ENCODE data around the gene SSX4B. TPM values are rescaled to one million over a fixed set of nuclear protein-coding genes. Genes with fewer than 3 reads are reported as not detected.
"Not testable (repeated sequence)": the region's sequence is repeated elsewhere in the genome, so short reads cannot be mapped to it uniquely, and the experiment has no call there.

The SSX4B gene, protein sequence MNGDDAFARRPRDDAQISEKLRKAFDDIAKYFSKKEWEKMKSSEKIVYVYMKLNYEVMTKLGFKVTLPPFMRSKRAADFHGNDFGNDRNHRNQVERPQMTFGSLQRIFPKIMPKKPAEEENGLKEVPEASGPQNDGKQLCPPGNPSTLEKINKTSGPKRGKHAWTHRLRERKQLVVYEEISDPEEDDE
- not detected in 2 replicates for total RNA-seq (2014; rRNA removed)
- not detected for polyA plus RNA-seq (2012)

DNA sequence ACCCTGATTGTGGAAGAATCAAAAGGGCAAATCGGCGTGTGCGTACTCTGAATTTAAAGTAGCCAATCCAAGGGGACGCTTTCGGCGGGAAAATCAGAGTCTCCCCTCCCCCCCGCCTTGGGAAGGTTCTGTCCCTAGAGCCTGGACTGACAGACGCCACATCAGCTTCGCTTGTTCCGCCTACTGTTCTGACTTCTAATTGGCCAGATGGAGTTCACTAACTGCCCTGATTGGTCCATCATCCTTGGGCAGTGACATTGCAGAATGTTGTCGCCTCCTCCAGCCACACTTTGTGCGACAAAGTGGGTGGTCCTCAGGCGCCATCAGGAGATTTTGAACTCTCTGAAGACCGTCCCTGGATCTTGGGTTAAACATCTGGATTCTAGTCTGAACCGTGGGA is at the start of gene SSX4B:
Gene SSX4B (minus strand): TSS at position 101 of the 400 bp plus-strand sequence. CDS start 588 bp downstream, outside the sequence.
- DNase-seq (ENCODE audit: low read depth) = not testable (repeated sequence)

DNA sequence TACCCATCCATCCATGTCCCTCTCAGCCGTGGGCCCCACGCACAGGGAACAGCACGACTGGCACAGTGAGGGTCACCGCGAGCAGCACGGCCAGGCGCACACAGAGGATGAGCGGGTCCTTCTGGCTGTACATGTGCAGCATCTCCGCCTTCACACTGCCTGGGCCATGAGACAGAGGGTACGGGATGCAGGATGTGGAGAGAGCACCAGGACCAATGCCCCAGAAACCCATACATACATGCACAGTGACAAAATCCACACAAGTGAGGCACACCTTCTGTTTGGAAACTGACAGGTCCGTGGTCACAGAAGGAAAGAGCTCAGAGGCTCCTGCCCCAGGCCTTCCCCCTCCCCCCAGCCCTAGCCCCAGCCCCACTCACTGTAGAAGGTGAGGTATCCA is 48.8 kb upstream of the SSX4B start:
- DNase-seq (ENCODE audit: low read depth) = no peak

DNA sequence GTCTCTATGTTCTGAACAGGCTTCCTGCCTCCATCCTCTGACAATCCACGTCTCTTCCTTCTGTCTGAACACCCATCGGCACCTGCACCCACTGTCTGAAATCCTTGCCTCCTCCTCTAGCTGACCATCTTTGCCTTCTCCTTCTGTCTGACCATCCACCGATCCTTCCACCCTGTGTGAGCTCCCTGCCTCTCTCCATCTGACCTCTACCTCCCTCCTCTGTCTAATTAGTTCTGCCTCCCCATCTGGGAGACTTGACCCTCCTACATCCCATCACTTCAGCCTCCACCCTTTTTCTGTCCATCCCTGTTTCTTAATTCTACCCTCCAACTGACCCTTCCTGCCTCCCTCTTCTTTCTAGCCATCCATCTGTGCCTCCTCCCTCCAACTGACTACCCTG is 48.3 kb upstream of the SSX4B start:
- no peak for DNase-seq (ENCODE audit: low read depth)

DNA sequence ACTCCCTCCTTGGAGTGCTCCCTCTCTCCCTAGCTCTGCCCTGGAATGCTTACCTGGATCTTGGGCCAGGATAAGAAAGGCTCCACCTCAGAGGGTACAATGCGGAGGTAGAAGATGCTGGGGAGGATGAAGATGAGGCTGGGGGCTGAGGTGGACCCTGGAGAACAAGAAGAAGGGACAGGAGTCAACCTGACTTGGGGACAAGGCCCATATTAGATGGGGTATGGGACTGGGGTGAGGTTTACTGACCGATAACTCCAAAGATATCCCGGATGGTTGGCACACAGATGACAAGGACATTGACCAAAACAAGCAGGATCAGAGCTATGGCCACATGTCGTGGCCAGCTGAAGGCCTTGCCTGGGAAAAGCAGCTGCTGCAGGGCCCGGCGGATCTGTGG is 47.7 kb upstream of the SSX4B start:
- DNase-seq (ENCODE audit: low read depth) = no peak

DNA sequence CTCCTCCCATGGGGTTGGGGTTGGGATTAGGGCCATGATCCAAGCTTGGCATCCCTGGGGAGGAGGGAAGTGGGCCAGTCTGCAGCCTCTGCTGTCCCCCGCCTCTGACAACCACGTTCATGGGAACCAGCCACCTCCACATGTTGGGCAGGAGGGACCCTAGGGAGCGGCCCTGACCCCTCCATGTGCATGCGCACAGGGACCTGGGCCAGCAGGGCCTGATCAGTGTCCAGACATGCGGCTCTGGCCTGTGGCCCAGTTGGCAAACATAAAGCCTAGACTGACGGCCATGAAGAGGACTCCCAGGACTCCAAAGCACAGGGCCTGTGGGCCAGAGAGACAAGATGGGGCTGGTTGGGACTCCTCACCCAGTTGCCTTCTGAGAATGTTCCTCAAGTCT is 47.0 kb upstream of the SSX4B start:
- DNase-seq (ENCODE audit: low read depth) = no peak

DNA sequence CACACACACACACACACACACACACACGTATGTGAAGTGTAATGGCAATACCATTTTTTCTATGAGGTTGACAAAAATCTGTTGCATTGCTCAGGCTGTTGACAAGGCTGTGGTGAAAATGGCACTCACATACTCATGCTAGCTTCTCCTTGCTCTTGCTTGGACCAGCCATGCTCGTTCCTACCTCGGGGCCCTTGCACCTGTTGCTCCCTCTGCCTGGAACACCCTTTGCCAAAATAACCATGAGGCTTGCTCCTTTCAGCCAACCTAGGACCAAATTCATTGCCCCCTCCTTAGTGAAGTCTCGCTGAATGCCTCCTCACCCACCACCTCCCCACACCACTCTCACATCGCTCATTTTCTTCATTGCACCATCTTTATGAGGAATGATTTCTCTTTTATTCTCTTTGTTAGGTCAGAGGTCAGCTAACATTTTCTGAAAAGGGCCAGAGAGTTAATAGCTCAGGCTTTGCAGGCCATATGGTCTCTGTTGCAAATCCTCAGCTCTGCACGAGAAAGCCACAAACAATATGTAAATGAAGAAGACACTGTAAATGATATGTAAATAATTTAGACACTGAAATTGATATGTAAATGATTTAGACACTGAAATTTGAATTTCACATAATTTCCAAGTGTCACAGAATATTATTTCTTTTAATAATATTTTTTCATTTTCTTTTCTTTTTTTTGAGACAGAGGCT is 45.0 kb upstream of the SSX4B start:
- no peak for DNase-seq (ENCODE audit: low read depth)

DNA sequence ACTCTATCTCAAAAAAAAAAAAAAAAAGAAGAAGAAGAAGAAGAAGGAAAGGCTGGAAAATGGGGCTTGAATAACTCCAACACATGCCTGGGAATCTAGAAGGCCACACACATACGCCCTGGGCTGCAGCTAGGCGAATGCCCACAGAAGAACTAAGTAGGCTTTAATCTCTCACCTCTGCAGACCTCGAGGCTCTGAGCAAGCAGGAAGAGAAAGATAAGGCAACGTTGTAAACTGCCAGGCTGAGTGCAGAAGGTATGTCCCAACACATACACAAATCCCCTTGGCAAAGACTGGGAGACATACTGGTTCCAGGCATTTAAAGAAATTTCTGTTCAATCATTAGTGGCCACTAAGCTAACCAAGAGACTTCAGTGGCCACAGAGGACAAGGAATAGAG is 39.9 kb upstream of the SSX4B start:
- DNase-seq (ENCODE audit: low read depth) = no peak

DNA sequence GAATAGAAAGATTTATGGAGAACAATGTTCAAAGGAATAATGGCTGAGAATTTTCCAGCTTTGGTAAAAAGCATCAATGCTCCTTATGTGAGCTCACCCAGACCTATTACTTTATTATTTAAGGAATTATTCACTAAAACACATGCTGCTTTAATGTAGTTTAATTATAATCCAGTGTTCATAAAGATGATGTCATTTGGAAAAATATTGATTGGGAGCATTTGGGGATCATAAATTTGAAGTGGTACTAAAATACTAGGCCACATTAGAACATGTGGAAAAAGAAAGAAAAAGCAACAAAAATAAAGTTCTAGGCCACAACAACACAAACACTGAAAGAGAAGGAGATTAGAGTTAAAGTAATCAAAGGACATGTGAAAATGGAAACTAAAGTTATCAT is 38.3 kb upstream of the SSX4B start:
- DNase-seq (ENCODE audit: low read depth) = no peak

DNA sequence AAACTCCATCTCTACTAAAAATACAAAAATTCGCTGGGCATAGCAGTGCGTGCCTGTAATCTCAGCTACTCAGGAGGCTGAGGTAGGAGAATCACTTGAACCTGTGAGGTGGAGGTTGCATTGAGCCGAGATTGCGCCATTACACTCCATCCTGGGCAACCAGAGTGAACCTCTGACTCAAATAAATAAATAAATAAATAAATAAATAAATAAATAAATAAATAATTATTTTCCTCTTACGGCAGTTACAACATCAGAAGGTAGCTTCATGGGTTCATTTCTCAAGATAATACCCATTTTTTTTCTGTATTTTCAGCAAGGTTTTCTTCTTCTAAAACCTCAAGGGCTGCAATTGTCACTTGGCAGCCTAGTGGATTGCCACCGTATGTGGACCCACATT is 35.4 kb upstream of the SSX4B start:
- not testable (repeated sequence) for DNase-seq (ENCODE audit: low read depth)

DNA sequence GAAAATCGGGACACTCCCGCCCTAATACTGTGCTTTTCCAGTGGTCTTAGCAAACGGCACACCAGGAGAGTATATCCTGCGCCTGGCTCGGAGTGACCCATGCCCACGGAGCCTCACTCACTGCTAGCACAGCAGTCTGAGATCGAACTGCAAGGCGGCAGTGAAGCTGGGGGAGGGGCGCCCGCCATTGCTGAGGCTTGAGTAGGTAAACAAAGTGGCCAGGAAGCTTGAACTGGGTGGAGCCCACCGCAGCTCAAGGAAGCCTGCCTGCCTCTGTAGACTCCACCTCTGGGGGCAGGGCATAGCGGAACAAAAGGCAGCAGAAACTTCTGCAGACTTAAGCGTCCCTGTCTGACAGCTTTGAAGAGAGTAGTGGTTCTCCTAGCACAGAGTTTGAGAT is 22.0 kb upstream of the SSX4B start:
- DNase-seq (ENCODE audit: low read depth) = not testable (repeated sequence)

DNA sequence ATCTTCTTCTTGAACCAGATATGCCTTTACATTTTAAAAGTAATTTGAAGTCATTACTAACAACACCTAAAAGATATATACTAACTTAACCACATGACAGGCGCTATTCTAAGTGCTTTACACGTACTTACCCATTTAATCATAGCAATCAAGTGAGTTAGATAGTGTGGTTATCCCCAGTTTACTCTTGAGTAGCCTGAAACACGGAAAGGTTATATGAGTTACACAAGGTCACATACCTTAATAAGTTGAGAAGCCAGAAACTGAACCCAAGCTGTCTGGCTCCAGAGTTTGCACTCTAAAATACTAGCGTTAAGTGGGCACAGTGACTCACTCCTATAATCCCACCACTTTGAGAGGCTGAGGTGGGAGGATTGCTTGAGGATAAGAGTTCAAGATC is 18.4 kb upstream of the SSX4B start:
- DNase-seq (ENCODE audit: low read depth) = peak; percentile 19

DNA sequence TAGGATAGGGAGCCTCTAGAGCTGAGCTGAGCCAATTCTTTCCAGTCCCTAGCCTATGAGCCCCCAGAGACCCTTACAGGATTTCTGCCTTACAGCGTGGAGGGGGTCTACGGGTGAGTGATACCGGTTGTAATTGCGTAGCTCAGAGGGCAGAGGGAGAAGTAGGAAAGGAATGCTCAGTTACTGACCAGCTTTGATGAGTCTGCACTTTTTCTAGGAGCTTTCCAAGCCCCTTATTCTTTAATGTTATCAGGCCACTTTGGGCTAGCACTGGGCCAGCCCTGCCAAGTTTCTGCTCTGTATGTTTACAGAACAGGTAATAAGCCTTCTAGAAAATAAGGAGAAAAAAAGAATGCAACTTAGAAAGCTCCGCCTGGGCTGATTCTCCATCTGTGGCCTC is 17.8 kb upstream of the SSX4B start:
- not testable (repeated sequence) for DNase-seq (ENCODE audit: low read depth)

DNA sequence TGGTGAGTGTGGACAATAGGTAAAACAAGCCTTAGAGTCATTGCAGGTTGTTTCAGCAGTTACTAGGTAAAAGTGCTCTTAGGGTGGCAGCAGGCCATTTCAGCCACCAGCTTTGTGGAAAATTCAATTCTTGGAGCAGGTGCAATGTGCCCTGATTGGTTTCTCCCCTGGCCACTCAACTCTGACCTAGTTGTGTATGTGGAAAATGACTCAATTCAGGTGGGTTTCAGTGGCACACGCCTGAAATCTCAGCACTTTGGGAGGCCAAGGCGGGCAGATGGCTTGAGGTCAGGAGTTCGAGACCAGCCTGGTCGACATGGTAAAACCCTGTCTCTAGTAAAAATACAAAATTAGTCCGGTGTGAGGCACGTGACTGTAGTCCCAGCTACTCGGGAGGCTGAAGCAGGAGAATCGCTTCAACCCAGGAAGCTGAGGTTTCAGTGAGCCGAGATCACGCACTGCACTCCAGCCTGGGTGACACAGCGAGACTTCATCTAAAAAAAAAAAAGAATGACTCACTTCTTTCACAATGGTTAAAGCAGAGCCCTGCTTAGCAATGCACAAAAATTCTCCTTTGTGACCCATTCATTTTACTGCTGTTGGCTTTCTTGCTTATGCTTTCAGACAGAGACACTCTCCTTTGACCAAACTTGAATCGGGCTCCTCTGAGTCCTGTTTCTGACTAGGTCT is 15.4 kb upstream of the SSX4B start:
- not testable (repeated sequence) for DNase-seq (ENCODE audit: low read depth)

DNA sequence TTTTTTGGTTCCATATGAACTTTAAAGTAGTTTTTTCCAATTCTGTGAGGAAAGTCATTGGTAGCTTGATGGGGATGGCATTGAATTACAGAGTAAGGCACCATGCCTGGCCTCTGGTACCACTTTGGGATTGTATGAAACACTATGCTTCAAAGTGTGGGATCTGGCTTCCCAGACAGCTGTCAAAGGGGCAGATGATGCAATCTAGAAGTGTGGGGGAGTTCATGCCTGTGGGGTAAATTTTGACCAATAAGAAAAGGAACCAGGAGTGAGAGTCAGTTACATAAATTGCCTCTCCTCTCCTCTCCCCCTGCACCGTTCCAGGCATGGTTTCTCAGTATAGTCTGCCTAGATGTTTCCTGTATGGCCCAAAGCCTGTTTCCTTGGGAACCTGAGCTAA is 13.9 kb downstream of the SSX4B start:
- DNase-seq (ENCODE audit: low read depth) = peak; percentile 2

DNA sequence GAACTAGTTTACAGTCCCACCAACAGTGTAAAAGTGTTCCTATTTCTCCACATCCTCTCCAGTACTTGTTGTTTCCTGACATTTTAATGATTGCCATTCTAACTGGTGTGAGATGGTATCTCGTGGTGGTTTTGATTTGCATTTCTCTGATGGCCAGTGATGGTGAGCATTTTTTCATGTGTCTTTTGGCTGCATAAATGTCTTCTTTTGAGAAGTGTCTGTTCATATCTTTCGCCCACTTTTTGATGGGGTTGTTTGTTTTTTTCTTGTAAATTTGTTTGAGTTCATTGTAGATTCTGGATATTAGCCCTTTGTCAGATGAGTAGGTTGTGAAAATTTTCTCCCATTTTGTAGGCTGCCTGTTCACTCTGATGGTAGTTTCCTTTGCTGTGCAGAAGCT is 14.8 kb downstream of the SSX4B start:
- not testable (repeated sequence) for DNase-seq (ENCODE audit: low read depth)

DNA sequence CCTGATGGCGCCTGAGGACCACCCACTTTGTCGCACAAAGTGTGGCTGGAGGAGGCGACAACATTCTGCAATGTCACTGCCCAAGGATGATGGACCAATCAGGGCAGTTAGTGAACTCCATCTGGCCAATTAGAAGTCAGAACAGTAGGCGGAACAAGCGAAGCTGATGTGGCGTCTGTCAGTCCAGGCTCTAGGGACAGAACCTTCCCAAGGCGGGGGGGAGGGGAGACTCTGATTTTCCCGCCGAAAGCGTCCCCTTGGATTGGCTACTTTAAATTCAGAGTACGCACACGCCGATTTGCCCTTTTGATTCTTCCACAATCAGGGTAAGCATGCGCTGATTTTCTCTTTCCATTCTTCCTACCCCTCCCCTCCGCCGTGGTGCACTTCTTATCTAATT is 28.5 kb downstream of the SSX4B start, which contains the start of gene SSX4:
Gene SSX4 (plus strand): TSS at position 301 of the 400 bp plus-strand sequence. CDS start 515 bp downstream, outside the sequence.
- not testable (repeated sequence) for DNase-seq (ENCODE audit: low read depth)

DNA sequence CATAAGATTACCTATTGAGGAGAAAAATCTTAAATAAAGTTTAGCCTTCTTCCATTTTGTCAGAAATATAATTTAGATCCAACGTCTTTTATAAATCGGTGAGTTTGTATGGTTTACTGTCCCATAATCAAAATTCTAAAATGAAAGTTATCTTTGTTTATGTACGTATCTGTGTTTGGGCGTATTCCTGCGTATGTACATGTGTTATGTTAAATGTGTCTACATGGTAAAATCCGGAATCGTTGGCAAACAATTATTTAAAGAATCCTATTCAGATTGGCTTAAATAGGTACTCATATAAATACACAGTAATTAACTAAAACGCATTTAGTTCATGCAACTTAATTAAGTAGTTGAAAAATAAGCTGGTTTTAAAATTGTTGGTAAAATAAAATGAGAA is 41.4 kb downstream of the SSX4B start:
- DNase-seq (ENCODE audit: low read depth) = not testable (repeated sequence)

DNA sequence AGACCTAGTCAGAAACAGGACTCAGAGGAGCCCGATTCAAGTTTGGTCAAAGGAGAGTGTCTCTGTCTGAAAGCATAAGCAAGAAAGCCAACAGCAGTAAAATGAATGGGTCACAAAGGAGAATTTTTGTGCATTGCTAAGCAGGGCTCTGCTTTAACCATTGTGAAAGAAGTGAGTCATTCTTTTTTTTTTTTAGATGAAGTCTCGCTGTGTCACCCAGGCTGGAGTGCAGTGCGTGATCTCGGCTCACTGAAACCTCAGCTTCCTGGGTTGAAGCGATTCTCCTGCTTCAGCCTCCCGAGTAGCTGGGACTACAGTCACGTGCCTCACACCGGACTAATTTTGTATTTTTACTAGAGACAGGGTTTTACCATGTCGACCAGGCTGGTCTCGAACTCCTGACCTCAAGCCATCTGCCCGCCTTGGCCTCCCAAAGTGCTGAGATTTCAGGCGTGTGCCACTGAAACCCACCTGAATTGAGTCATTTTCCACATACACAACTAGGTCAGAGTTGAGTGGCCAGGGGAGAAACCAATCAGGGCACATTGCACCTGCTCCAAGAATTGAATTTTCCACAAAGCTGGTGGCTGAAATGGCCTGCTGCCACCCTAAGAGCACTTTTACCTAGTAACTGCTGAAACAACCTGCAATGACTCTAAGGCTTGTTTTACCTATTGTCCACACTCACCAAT is 43.9 kb downstream of the SSX4B start:
- not testable (repeated sequence) for DNase-seq (ENCODE audit: low read depth)

DNA sequence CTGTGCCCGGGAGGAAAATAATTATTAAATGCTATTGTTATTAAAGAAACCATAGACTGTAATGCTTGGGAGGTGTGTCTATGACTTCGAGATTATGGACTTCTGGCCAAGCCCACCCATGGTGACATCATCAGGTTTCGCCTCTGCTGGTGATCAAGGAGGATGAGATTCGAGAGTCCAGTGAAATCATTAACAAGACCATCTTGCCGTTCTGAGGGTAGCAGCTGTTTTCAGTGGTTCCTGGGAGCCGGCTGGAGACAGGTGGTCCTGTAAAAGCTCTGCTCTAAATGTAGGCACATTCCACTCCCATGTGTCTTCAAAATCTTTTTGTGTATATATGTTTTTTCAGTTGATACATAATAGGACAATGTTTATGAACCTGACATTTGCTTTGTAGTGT is 52.5 kb downstream of the SSX4B start:
- peak; percentile 22 for DNase-seq (ENCODE audit: low read depth)

DNA sequence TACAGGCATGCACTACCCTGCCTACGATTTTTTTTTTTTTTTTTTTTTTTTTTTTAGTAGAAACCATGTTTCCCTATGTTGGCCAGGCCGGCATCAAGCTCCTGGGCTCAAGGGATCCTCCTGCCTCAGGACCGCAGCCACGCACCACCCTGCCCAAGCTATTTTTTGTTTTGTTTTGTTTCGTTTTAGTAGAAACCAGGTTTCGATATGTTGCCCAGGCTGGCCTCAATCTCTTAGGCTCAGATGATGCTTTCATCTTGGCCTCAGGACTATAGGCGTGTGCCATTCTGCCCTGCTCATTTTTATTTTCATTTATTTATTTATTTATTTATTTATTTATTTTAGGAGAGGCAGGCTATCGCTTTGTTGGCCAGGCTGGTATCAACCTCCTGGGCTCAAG is 54.1 kb downstream of the SSX4B start:
- DNase-seq (ENCODE audit: low read depth) = no peak

DNA sequence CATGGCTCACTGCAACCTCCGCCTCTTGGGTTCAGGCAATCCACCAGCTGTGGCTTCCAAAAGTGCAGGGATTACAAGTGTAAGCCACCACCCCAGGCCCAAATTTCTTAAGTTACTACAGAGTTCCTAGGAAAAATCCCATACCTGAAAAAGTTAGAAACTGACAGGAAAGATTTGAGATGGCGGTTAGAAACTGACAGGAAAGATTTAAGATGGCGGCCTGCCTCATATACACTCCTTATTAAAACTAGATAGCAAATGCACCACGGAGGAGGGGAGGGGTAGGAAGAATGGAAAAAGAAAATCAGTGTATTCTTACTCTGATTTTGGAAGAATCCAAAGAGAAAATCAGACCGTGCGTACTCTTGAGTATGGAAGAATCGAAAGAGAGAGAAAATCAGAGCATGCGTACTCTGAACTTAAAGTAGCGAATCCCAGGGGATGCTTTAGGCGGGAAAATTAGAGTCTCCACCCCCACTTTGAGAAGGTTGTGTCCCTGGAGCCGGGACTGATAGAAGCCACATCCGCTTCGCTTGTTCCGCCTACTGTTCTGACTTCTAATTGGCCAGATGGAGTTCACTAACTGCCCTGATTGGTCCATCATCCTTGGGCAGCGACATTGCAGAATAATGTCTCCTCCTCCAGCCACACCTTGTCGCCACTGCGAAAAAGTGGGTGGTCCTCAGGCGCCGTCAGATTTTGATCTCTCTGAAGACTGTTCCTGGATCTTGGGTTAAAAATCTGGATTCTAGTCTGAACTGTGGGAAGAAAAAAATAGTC is 55.3 kb downstream of the SSX4B start, which contains the start of gene SSX3:
Gene SSX3 (minus strand): TSS at position 389 of the 780 bp plus-strand sequence. CDS start 1,454 bp downstream, outside the sequence.
- DNase-seq (ENCODE audit: low read depth) = not testable (repeated sequence)
